B cell (primary cell): ENCODE data around the gene TMEM214. TPM values are rescaled to one million over a fixed set of nuclear protein-coding genes. Genes with fewer than 3 reads are reported as not detected.

ENCODE experiments used
- ATAC-seq: fragments of 200-7000 bp; cut with Tn5 transposase; one replicate; pipeline ENCODE4 v1.10.0; 2021; ENCODE audit warnings: low read depth, mild to moderate bottlenecking, moderate number of reproducible peaks, moderate library complexity
- CTCF ChIA-PET: fragments of 350-600 bp; sonication (Branson Sonifier 250); formaldehyde crosslinking; loops from one replicate; lab custom pipeline; 2021; ENCODE audit warnings: antibody characterized with exemption, inconsistent platforms; lab: Charles Lee
- POLR2A ChIA-PET: fragments of 350-600 bp; sonication (Branson Sonifier 250); formaldehyde crosslinking; loops from one replicate; lab custom pipeline; 2021; ENCODE audit warnings: antibody characterized with exemption; lab: Charles Lee
- DNase-seq: peaks from one replicate; pipeline ENCODE4 v3.0.0; 2013
- H2AFZ ChIP-seq: 2 replicates; pipeline ENCODE4 v1.6.1; 2012; ENCODE audit warnings: mild to moderate bottlenecking, low read depth, low read length; ENCODE audit not compliant: insufficient read depth, poor library complexity, severe bottlenecking
- H3K27ac ChIP-seq, 2 donors: 1 replicate in 1 of 2; 2 replicates in 1 of 2; pipeline ENCODE4 v1.5.1; 2012 to 2013; ENCODE audit warnings: low read length in 2 of 2, mild to moderate bottlenecking in 2 of 2, moderate library complexity in 1 of 2
- H3K27me3 ChIP-seq, 4 experiments: fragments of 200-600 bp in 1 of 4; sonication (generic) in 1 of 4; replicated peaks in 1 of 4; 1 replicate in 2 of 4; 2 replicates in 2 of 4; pipeline versions ENCODE4 v1.6.1 to v1.7.0; 2013 to 2016; ENCODE audit warnings: low read length in 3 of 4, mild to moderate bottlenecking in 2 of 4, mixed read lengths in 1 of 4, moderate library complexity in 1 of 4; ENCODE audit not compliant: insufficient read depth in 4 of 4, control insufficient read depth in 3 of 4; ENCODE audit errors: control extremely low read depth in 1 of 4
- H3K36me3 ChIP-seq, 2 experiments: replicated peaks in 1 of 2; 1 replicate in 1 of 2; 2 replicates in 1 of 2; pipeline versions ENCODE4 v1.6.1 to v1.7.1; 2013; ENCODE audit warnings: low read length in 1 of 2; ENCODE audit not compliant: insufficient read depth in 2 of 2, control insufficient read depth in 1 of 2; ENCODE audit errors: control extremely low read depth in 1 of 2, extremely low read depth in 1 of 2
- H3K4me1 ChIP-seq, 2 donors: fragments of 200-600 bp in 1 of 2; sonication (generic) in 1 of 2; 1 replicate in 1 of 2; 2 replicates in 1 of 2; pipeline versions ENCODE4 v1.5.1 to v1.6.1; 2013 to 2017; ENCODE audit warnings: low read length in 2 of 2; ENCODE audit not compliant: control insufficient read depth in 2 of 2, insufficient read depth in 2 of 2
- H3K4me2 ChIP-seq: replicated peaks from 2 replicates; pipeline ENCODE3; 2012; ENCODE audit warnings: mild to moderate bottlenecking, low read depth, low read length; ENCODE audit not compliant: poor library complexity, severe bottlenecking
- H3K4me3 ChIP-seq, 5 experiments: fragments of 200-600 bp in 1 of 5; sonication (generic) in 1 of 5; 1 replicate in 3 of 5; 2 replicates in 2 of 5; pipeline versions ENCODE4 v1.5.1 to v1.7.0; 2011 to 2016; ENCODE audit warnings: low read length in 4 of 5, mild to moderate bottlenecking in 4 of 5, low read depth in 2 of 5, control low read depth in 1 of 5, moderate library complexity in 1 of 5; ENCODE audit not compliant: insufficient read depth in 1 of 5; ENCODE audit errors: control extremely low read depth in 1 of 5, extremely low read depth in 1 of 5
- H3K79me2 ChIP-seq: fragments of 200-600 bp; sonication (generic); one replicate; pipeline ENCODE4 v1.6.0; 2016; ENCODE audit warnings: low read length; ENCODE audit not compliant: control insufficient read depth, insufficient read depth
- H3K9ac ChIP-seq: fragments of 200-600 bp; sonication (generic); 2 replicates; pipeline ENCODE4 v1.6.1; 2017; ENCODE audit warnings: mild to moderate bottlenecking, low read length, moderate library complexity
- H3K9me3 ChIP-seq, 3 donors: one replicate each; pipeline versions ENCODE4 v1.6.1 to v1.7.1; 2013; ENCODE audit warnings: low read length in 2 of 3; ENCODE audit not compliant: control insufficient read depth in 2 of 3, insufficient read depth in 1 of 3; ENCODE audit errors: control extremely low read depth in 1 of 3
- H4K20me1 ChIP-seq: 2 replicates; pipeline ENCODE4 v1.6.0; 2012; ENCODE audit warnings: mild to moderate bottlenecking, low read length; ENCODE audit not compliant: insufficient read depth, control insufficient read depth, poor library complexity, severe bottlenecking
- H3K27ac Mint-ChIP-seq: one replicate; pipeline ENCODE4 v1.8.0; 2021; ENCODE audit warnings: mixed read lengths
- H3K27me3 Mint-ChIP-seq: one replicate; pipeline ENCODE4 v1.8.0; 2021; ENCODE audit warnings: mixed read lengths
- H3K4me1 Mint-ChIP-seq: one replicate; pipeline ENCODE4 v1.8.0; 2021; ENCODE audit warnings: mixed read lengths
- H3K4me3 Mint-ChIP-seq: one replicate; pipeline ENCODE4 v1.8.0; 2021; ENCODE audit warnings: mixed read lengths
- H3K9me3 Mint-ChIP-seq: one replicate; pipeline ENCODE4 v1.8.0; 2022; ENCODE audit warnings: mixed read lengths; ENCODE audit not compliant: insufficient read depth
- CTCF ChIP-seq: fragments of 200-600 bp; IDR thresholded peaks from one replicate; pipeline ENCODE4 v1.8.0; 2022; ENCODE audit warnings: antibody characterized with exemption, mild to moderate bottlenecking
- EZH2 ChIP-seq: IDR thresholded peaks from 2 replicates; pipeline ENCODE4 v1.6.1; 2012; ENCODE audit warnings: borderline replicate concordance, low read depth, mild to moderate bottlenecking, moderate library complexity, low read length; ENCODE audit not compliant: insufficient read depth, poor library complexity, severe bottlenecking
- WGBS: methylation state at CpG from one replicate; pipeline ENCODE4 v1.1.5; 2013; ENCODE audit warnings: missing lambda C conversion rate; ENCODE audit not compliant: insufficient coverage; 5-methylcytosine and 5-hydroxymethylcytosine counted together
- intact Hi-C: fragments of 100-400 bp; cut with micrococcal nuclease; formaldehyde crosslinking; loops from one replicate; pipeline ENCODE4 v1.10.0; 2022
- polyA plus RNA-seq: library from polyadenylated mRNA; depleted of rRNA; stranded (reverse); fragments of >200 nt; gene quantifications from 2 replicates; pipeline ENCODE4 v1.2.3, GENCODE V29; 2012
- total RNA-seq, 2 donors: library from RNA; stranded (reverse); fragments of 120-200 nt in 1 of 2; gene quantifications; 1 replicate in 1 of 2; 2 replicates in 1 of 2; pipeline versions ENCODE4 v1.2.3 to v1.2.4, GENCODE V29; 2013 to 2022

Gene TMEM214
- total and polyA plus RNA-seq, 2 donors (not counting 1 experiment from before 2014, with no cell fraction given): 80.1 to 91.1 TPM

- H3K4me3 Mint-ChIP-seq: peak overlapping the region; percentile 91
- H3K36me3 ChIP-seq: no peaks in the 10 kb centered on the region
- H4K20me1 ChIP-seq: no peaks in the 10 kb centered on the region
- DNase-seq: no peak
- CTCF ChIA-PET: interaction anchor here (0.6 to 4.7 kb wide), 6 partner anchors 11 to 218 kb away, joined by 3 to 27 read pairs (median 8); partner anchors contain the start of genes AGBL5 and OST4
- peaks cover 4% of the 10 kb centered on the region for H3K79me2 ChIP-seq
- H3K9me3 ChIP-seq: no peaks in the 10 kb centered on the region
- TF ChIP-seq EZH2 (no peak), CTCF (no peak)
- H3K4me3 ChIP-seq: peak overlapping the region; percentile 16 to 91 (median 66)
- H3K27me3 ChIP-seq: no peaks in the 10 kb centered on the region
- H3K27ac ChIP-seq: peak overlapping the region in 1 of 2 donors; percentile 81
- no peak for ATAC-seq
- H3K9me3 Mint-ChIP-seq: no peaks in the 10 kb centered on the region
- peaks cover 26 to 38% of the 10 kb centered on the region in 2 donors for H3K4me1 ChIP-seq
- 68% methylated on average over 7 of the region's 10 CpGs for WGBS
- peak overlapping the region; percentile 97 for H3K4me2 ChIP-seq
- POLR2A ChIA-PET: interaction anchor here (0.8 to 1.2 kb wide), 2 partner anchors 34 to 286 kb away, joined by 3 read pairs; partner anchors contain the start of gene AGBL5
- H3K9ac ChIP-seq: peak overlapping the region; percentile 86
- peak overlapping the region; percentile 97 for H2AFZ ChIP-seq
- H3K4me1 Mint-ChIP-seq: peaks cover 28% of the 10 kb centered on the region
- H3K27me3 Mint-ChIP-seq: no peaks in the 10 kb centered on the region
- peak overlapping the region; percentile 32 for H3K27ac Mint-ChIP-seq
- intact Hi-C loops: loop anchor here (5.0 to 10.0 kb wide), 4 partner anchors 123 to 1790 kb away; partner anchors contain the start of genes ASXL2, CENPA and TRMT61B
These were observed 52.4 kb downstream of the TMEM214 start for GRCh38 chr2:27085062-27085672.

- intact Hi-C loops: loop anchor here (1.0 to 10.0 kb wide), 12 partner anchors 11 to 1789 kb away; partner anchors contain the start of genes ABHD1, AGBL5, ASXL2 and CAD
- H3K4me3 ChIP-seq: peak overlapping the region; percentile 16 to 91 (median 66)
- ChIA-PET POLR2A (interaction anchor here (0.5 to 1.2 kb wide), 4 partner anchors 14 to 286 kb away, joined by 3 read pairs; partner anchors contain the start of genes AGBL5 and OST4), CTCF (interaction anchor here (1.0 to 3.4 kb wide), 4 partner anchors 13 to 218 kb away, joined by 3 to 14 read pairs (median 8); partner anchors contain the start of gene OST4)
- no peaks in the 10 kb centered on the region for H3K27me3 ChIP-seq
- Mint-ChIP-seq H3K9me3 (no peaks in the 10 kb centered on the region), H3K27me3 (no peaks in the 10 kb centered on the region), H3K4me1 (peaks cover 28% of the 10 kb centered on the region), H3K4me3 (peak overlapping the region; percentile 91), H3K27ac (peak overlapping the region; percentile 50)
- peak overlapping the region; percentile 97 for H2AFZ ChIP-seq
- H3K4me1 ChIP-seq: peaks cover 24 to 36% of the 10 kb centered on the region in 2 donors
- DNase-seq (no peak), ATAC-seq (no peak)
- H3K9me3 ChIP-seq: no peaks in the 10 kb centered on the region
- H3K27ac ChIP-seq: peak overlapping the region; percentile 68 to 81
- H3K36me3 ChIP-seq: no peaks in the 10 kb centered on the region
- H4K20me1 ChIP-seq: no peaks in the 10 kb centered on the region
- H3K79me2 ChIP-seq: peaks cover 4% of the 10 kb centered on the region
- WGBS: 3% methylated on average over 38 of the region's 38 CpGs
- H3K4me2 ChIP-seq: peak overlapping the region; percentile 97
- H3K9ac ChIP-seq: peak overlapping the region; percentile 86
- TF ChIP-seq EZH2: no peak
- no peak for TF ChIP-seq CTCF
These were observed 52.9 kb downstream of the TMEM214 start for GRCh38 chr2:27085673-27086089.
